Neuronal stem cell (in vitro differentiated cells): Measurements from ENCODE around the gene NPC1L1.
"Not testable (repeated sequence)": the region's sequence is repeated elsewhere in the genome, so short reads cannot be mapped to it uniquely, and the experiment has no call there.

ENCODE experiments used
- DNase-seq: peaks from one replicate; pipeline ENCODE4 v3.0.0-alpha.2; 2013; ENCODE audit warnings: low spot score
- H2AFZ ChIP-seq: one replicate; pipeline ENCODE4 v1.6.1; 2013; ENCODE audit warnings: mild to moderate bottlenecking, low read length, inconsistent platforms
- H2AK5ac ChIP-seq: 2 replicates; pipeline ENCODE4 v1.6.1; 2013; ENCODE audit warnings: low read depth, mild to moderate bottlenecking, inconsistent platforms, low read length, moderate library complexity, mixed read lengths
- H2BK120ac ChIP-seq: 2 replicates; pipeline ENCODE4 v1.6.1; 2013; ENCODE audit warnings: low read depth, mild to moderate bottlenecking, inconsistent platforms, low read length, moderate library complexity, mixed read lengths
- H2BK12ac ChIP-seq: one replicate; pipeline ENCODE4 v1.6.1; 2013; ENCODE audit warnings: low read length, inconsistent platforms
- H2BK15ac ChIP-seq: 2 replicates; pipeline ENCODE4 v1.6.1; 2013; ENCODE audit warnings: mild to moderate bottlenecking, low read length, inconsistent platforms, mixed read lengths
- H2BK5ac ChIP-seq: one replicate; pipeline ENCODE4 v1.6.1; 2013; ENCODE audit warnings: inconsistent platforms, mild to moderate bottlenecking, low read length, moderate library complexity
- H3K14ac ChIP-seq: one replicate; pipeline ENCODE4 v1.6.1; 2013; ENCODE audit warnings: low read length, inconsistent platforms
- H3K18ac ChIP-seq: 2 replicates; pipeline ENCODE4 v1.6.1; 2013; ENCODE audit warnings: low read length, inconsistent platforms
- H3K23ac ChIP-seq: 2 replicates; pipeline ENCODE4 v1.6.1; 2013; ENCODE audit warnings: low read depth, mild to moderate bottlenecking, mixed read lengths, low read length, inconsistent platforms; ENCODE audit not compliant: poor library complexity
- H3K27ac ChIP-seq: replicated peaks from 3 replicates; pipeline ENCODE4 v1.5.1; 2013; ENCODE audit warnings: low read length, inconsistent platforms
- H3K27me3 ChIP-seq, 3 experiments: 2 replicates each; pipeline ENCODE4 v1.6.1; 2013; ENCODE audit warnings: low read length in 3 of 3, mild to moderate bottlenecking in 2 of 3, inconsistent platforms in 1 of 3, low read depth in 1 of 3, mixed read lengths in 1 of 3, moderate library complexity in 1 of 3; ENCODE audit not compliant: control insufficient read depth in 3 of 3, insufficient read depth in 3 of 3
- H3K36me3 ChIP-seq, 2 donors: replicated peaks in 1 of 2; 2 replicates each; pipeline ENCODE4 v1.6.1; 2013; ENCODE audit warnings: low read length in 2 of 2; ENCODE audit not compliant: control insufficient read depth in 2 of 2, insufficient read depth in 2 of 2
- H3K4ac ChIP-seq: 2 replicates; pipeline ENCODE4 v1.6.1; 2013; ENCODE audit warnings: inconsistent platforms, mild to moderate bottlenecking, low read length, moderate library complexity
- H3K4me1 ChIP-seq, 2 donors: 1 replicate in 1 of 2; 2 replicates in 1 of 2; pipeline ENCODE4 v1.6.1; 2013; ENCODE audit warnings: low read length in 2 of 2, low read depth in 1 of 2; ENCODE audit not compliant: control insufficient read depth in 2 of 2, insufficient read depth in 1 of 2
- H3K4me2 ChIP-seq: one replicate; pipeline ENCODE4 v1.6.1; 2013; ENCODE audit warnings: mild to moderate bottlenecking, low read length, inconsistent platforms; ENCODE audit not compliant: insufficient read depth, poor library complexity, severe bottlenecking
- H3K4me3 ChIP-seq, 2 donors: 2 replicates each; pipeline ENCODE4 v1.5.1; 2013; ENCODE audit warnings: low read length in 2 of 2, mild to moderate bottlenecking in 2 of 2, inconsistent platforms in 1 of 2, moderate library complexity in 1 of 2
- H3K79me1 ChIP-seq: one replicate; pipeline ENCODE4 v1.6.1; 2013; ENCODE audit warnings: low read depth, mild to moderate bottlenecking, inconsistent platforms, low read length, moderate library complexity
- H3K9ac ChIP-seq: one replicate; pipeline ENCODE4 v1.6.1; 2013; ENCODE audit warnings: mild to moderate bottlenecking, low read depth, low read length, inconsistent platforms; ENCODE audit not compliant: poor library complexity
- H3K9me3 ChIP-seq, 2 donors: replicated peaks in 1 of 2; 2 replicates each; pipeline versions ENCODE3 to v1.6.1; 2013; ENCODE audit warnings: low read length in 2 of 2, mild to moderate bottlenecking in 2 of 2, inconsistent platforms in 1 of 2, low read depth in 1 of 2, mixed read lengths in 1 of 2, moderate library complexity in 1 of 2; ENCODE audit not compliant: control insufficient read depth in 2 of 2, insufficient read depth in 1 of 2
- H4K8ac ChIP-seq: one replicate; pipeline ENCODE4 v1.6.1; 2013; ENCODE audit warnings: low read depth, mild to moderate bottlenecking, inconsistent platforms, low read length, moderate library complexity
- H4K91ac ChIP-seq: one replicate; pipeline ENCODE4 v1.6.1; 2013; ENCODE audit warnings: low read length, low read depth, mild to moderate bottlenecking, inconsistent platforms; ENCODE audit not compliant: poor library complexity
- WGBS, 2 donors: extraction: QIAGEN DNeasy Blood & Tissue Kit; methylation state at CpG; one replicate each; pipeline ENCODE4 v1.1.7; 2013; ENCODE audit warnings: missing lambda C conversion rate in 2 of 2, mixed read lengths in 1 of 2; ENCODE audit not compliant: insufficient read length in 2 of 2, insufficient replicate concordance in 1 of 2; ENCODE audit errors: extremely low coverage in 2 of 2; 5-methylcytosine and 5-hydroxymethylcytosine counted together

Gene NPC1L1

DNA sequence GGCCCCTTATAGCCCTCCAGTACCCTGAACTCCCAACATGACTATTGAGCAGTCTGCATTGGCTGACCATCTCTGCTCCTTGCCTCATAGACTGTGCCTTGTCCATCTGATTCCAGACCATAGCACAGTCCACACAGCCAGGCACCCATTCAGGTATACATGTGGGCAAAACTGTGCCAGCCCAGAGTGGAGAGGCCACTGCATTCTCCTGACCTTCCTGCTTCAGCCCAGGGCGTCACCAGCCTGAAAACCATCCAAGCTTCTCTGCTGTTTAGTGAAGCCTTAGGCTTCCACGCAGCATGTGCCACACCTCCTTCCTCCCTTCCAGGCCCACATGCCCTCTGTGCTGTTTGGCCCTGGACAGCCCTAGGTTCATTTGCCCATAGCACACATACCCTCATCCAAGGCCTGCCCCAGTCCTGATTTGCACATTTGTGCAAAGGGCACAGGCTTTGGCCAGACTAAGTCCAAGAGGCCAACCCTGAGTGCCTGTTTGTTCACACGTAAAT lies 22.1 kb upstream of the NPC1L1 start:
- no peak overlapping the region for H2BK12ac ChIP-seq
- no peak overlapping the region for H3K18ac ChIP-seq

DNA sequence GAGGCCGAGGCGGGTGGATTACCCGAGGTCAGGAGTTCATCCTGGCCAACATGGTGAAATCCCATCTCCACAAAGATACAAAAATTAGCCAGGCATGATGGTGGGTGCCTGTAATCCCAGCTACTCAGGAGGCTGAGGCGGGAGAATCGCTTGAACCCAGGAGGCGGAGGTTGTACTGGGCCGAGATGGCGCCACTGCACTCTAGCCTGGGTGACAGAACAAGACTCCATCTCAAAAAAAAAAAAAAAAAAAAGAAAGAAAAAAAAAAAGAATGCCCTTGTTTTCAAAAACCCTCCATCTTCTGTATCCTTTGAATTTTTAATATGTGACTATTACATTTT lies 21.5 kb upstream of the NPC1L1 start:
- not testable (repeated sequence) for H4K91ac ChIP-seq, DNase-seq, H3K27ac ChIP-seq, H3K4me3 ChIP-seq, H2AK5ac ChIP-seq, H2BK12ac ChIP-seq, H3K9ac ChIP-seq, H2BK5ac ChIP-seq, H2BK15ac ChIP-seq, H2BK120ac ChIP-seq, H3K79me1 ChIP-seq, H3K4me2 ChIP-seq, H3K4ac ChIP-seq, H3K18ac ChIP-seq, H3K9me3 ChIP-seq, H2AFZ ChIP-seq, H4K8ac ChIP-seq, H3K14ac ChIP-seq, H3K27me3 ChIP-seq, H3K4me1 ChIP-seq, H3K23ac ChIP-seq
- WGBS, 2 donors = no CpG with 5 or more reads among the region's 8 CpGs
- peaks cover 27 to 42% of the 10 kb centered on the region in 2 donors for H3K36me3 ChIP-seq

More for the DNA sequence above, 22.1 kb upstream of the NPC1L1 start:
- peak overlapping the region; percentile 66 for H2AK5ac ChIP-seq
- no peak overlapping the region for H2AFZ ChIP-seq
- no peak overlapping the region for H3K4me2 ChIP-seq
- H3K4me3 ChIP-seq = peak overlapping the region in 1 of 2 donors; percentile 22
- no CpG with 5 or more reads among the region's 3 CpGs for WGBS, 2 donors
- no peaks in the 10 kb centered on the region for H3K27me3 ChIP-seq
- no peak overlapping the region for H3K27ac ChIP-seq
- no peaks in the 10 kb centered on the region for H3K79me1 ChIP-seq
- H3K4ac ChIP-seq = no peak overlapping the region
- no peak overlapping the region for H2BK120ac ChIP-seq
- H3K36me3 ChIP-seq = peaks cover 33 to 49% of the 10 kb centered on the region in 2 donors
- H4K8ac ChIP-seq = no peak overlapping the region
- peaks cover 0 to 5% of the 10 kb centered on the region in 2 donors for H3K9me3 ChIP-seq
- H3K14ac ChIP-seq = peak overlapping the region; percentile 72
- H2BK5ac ChIP-seq = no peak overlapping the region
- peak overlapping the region; percentile 27 for H3K9ac ChIP-seq
- H3K23ac ChIP-seq = no peak overlapping the region
- peaks cover 0 to 1% of the 10 kb centered on the region in 2 donors for H3K4me1 ChIP-seq
- DNase-seq = no peak
- H2BK15ac ChIP-seq = no peak overlapping the region
- H4K91ac ChIP-seq = no peak overlapping the region

DNA sequence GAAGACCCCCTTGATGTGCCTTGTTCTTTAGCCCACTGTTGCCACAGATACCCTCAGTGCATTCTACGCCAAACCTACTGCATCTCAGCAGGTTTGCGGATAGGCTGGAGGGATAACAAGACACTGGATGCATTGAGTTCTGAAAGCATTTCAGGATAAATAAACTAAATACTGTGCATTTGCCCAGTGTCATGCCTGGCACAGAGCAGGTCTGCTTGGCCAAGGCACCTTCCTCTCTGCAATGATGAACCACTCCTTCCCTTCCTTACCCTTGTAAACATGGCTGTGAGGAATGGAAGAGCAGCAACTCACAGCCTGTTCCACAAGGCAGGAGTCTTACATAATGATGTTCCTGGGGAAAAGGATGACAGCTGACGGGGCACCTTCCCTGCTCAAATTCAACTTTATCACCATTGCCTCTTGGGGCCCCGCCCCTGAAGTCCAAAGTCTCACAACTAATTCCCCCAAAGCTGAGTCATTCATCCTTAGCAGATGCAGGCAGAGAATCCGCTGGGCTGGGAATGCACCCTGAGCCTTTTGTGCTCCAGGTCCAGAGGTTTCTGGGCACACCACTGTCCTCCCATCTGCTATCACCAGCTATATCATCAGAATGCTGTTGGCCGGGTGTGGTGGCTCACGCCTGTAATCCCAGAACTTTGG lies 21.0 kb upstream of the NPC1L1 start:
- H2AK5ac ChIP-seq = no peak overlapping the region
- H3K4me3 ChIP-seq = peak overlapping the region in 1 of 2 donors; percentile 32
- no peak overlapping the region for H3K27ac ChIP-seq
- H2BK5ac ChIP-seq = no peak overlapping the region
- H2BK15ac ChIP-seq = no peak overlapping the region
- peaks cover 0 to 1% of the 10 kb centered on the region in 2 donors for H3K4me1 ChIP-seq
- H3K36me3 ChIP-seq = peaks cover 23 to 37% of the 10 kb centered on the region in 2 donors
- no peak overlapping the region for H3K4ac ChIP-seq
- H3K27me3 ChIP-seq = no peaks in the 10 kb centered on the region
- no peak overlapping the region for H3K9ac ChIP-seq
- H3K18ac ChIP-seq = no peak overlapping the region
- H3K4me2 ChIP-seq = no peak overlapping the region
- no peak overlapping the region for H3K23ac ChIP-seq
- no peaks in the 10 kb centered on the region for H3K79me1 ChIP-seq
- no peak for DNase-seq
- H4K8ac ChIP-seq = no peak overlapping the region
- no peak overlapping the region for H3K14ac ChIP-seq
- H2BK12ac ChIP-seq = no peak overlapping the region
- no CpG with 5 or more reads among the region's 7 CpGs for WGBS, 2 donors
- H2BK120ac ChIP-seq = no peak overlapping the region
- no peak overlapping the region for H4K91ac ChIP-seq
- H3K9me3 ChIP-seq = peaks cover 0 to 5% of the 10 kb centered on the region in 2 donors
- no peak overlapping the region for H2AFZ ChIP-seq

- WGBS, 2 donors = no CpG with 5 or more reads among the region's 6 CpGs
- Histone ChIP-seq H3K4me2 (no peak overlapping the region), H3K18ac (no peak overlapping the region), H3K14ac (no peak overlapping the region), H3K4ac (no peak overlapping the region), H2BK120ac (no peak overlapping the region), H4K91ac (no peak overlapping the region), H3K79me1 (no peaks in the 10 kb centered on the region), H2BK15ac (no peak overlapping the region), H3K4me1 (peaks cover 0 to 1% of the 10 kb centered on the region in 2 donors), H2AFZ (no peak overlapping the region), H3K9ac (no peak overlapping the region), H3K23ac (no peak overlapping the region), H3K27me3 (no peaks in the 10 kb centered on the region), H4K8ac (no peak overlapping the region), H3K9me3 (peaks cover 0 to 5% of the 10 kb centered on the region in 2 donors), H2BK5ac (no peak overlapping the region), H2BK12ac (no peak overlapping the region), H3K4me3 (peak overlapping the region in 1 of 2 donors; percentile 32), H3K36me3 (peaks cover 20 to 31% of the 10 kb centered on the region in 2 donors), H3K27ac (no peak overlapping the region), H2AK5ac (no peak overlapping the region)
- no peak for DNase-seq
Measured at GRCh38 chr7:44561481-44561880, 20.4 kb upstream of the NPC1L1 start.
